Small intestine (tissue), 7 donors: ENCODE measurements around the gene PPARA. TPM values are rescaled to one million over a fixed set of nuclear protein-coding genes. Genes with fewer than 3 reads are reported as not detected.
"Not testable (repeated sequence)": the region's sequence is repeated elsewhere in the genome, so short reads cannot be mapped to it uniquely, and the experiment has no call there.

Experiments used
- DNase-seq, 2 donors: peaks; one replicate each; pipeline versions ENCODE4 v3.0.0 to v3.0.0-alpha.2; 2013
- FAIRE-seq: peaks from 2 replicates; lab custom pipeline; 2012; peaks lifted over from hg19 to GRCh38; lab: Jason Lieb, UNC
- H3K27ac ChIP-seq, 3 donors: one replicate each; pipeline ENCODE4 v1.5.1; 2013; ENCODE audit warnings: low read length in 2 of 3, mild to moderate bottlenecking in 2 of 3, control low read depth in 1 of 3, inconsistent platforms in 1 of 3, low read depth in 1 of 3, moderate library complexity in 1 of 3
- H3K27me3 ChIP-seq, 3 donors: one replicate each; pipeline ENCODE4 v1.6.1; 2013; ENCODE audit warnings: low read length in 3 of 3, inconsistent platforms in 1 of 3; ENCODE audit not compliant: control insufficient read depth in 3 of 3, insufficient read depth in 3 of 3
- H3K36me3 ChIP-seq, 3 donors: one replicate each; pipeline ENCODE4 v1.6.1; 2013; ENCODE audit warnings: low read length in 3 of 3, inconsistent platforms in 1 of 3, low read depth in 1 of 3, mild to moderate bottlenecking in 1 of 3, moderate library complexity in 1 of 3; ENCODE audit not compliant: control insufficient read depth in 3 of 3, insufficient read depth in 2 of 3
- H3K4me1 ChIP-seq, 3 donors: one replicate each; pipeline ENCODE4 v1.6.1; 2013; ENCODE audit warnings: low read length in 2 of 3, inconsistent platforms in 1 of 3, low read depth in 1 of 3, mild to moderate bottlenecking in 1 of 3, moderate library complexity in 1 of 3; ENCODE audit not compliant: control insufficient read depth in 3 of 3, insufficient read depth in 2 of 3
- H3K4me3 ChIP-seq, 3 donors: one replicate each; pipeline ENCODE4 v1.5.1; 2013; ENCODE audit warnings: low read length in 3 of 3, control low read depth in 1 of 3, inconsistent platforms in 1 of 3, low read depth in 1 of 3, mild to moderate bottlenecking in 1 of 3, moderate library complexity in 1 of 3
- H3K9me3 ChIP-seq, 2 donors: one replicate each; pipeline ENCODE4 v1.6.1; 2013; ENCODE audit warnings: low read depth in 1 of 2, low read length in 1 of 2; ENCODE audit not compliant: control insufficient read depth in 2 of 2, insufficient read depth in 1 of 2
- WGBS, 3 donors: extraction: QIAGEN DNeasy Blood & Tissue Kit; methylation state at CpG; one replicate each; pipeline ENCODE4 v1.1.7; 2013; 5-methylcytosine and 5-hydroxymethylcytosine counted together
- polyA plus RNA-seq, 4 donors: library from polyadenylated mRNA; stranded (reverse) in 3 of 4; unstranded in 1 of 4; fragments of 200-250 nt in 3 of 4; fragments of 120-200 nt in 1 of 4; gene quantifications; one replicate each; pipeline versions ENCODE4 v1.2.1 to v1.2.3, GENCODE V29; 2013
- donor health status: healthy with polysubstance abuse.
- donor health status: control.
- donor health status: control.
- donor health status: Bipolar disorder and iron deficiency.
- donor health status: healthy.

Gene PPARA
- polyA plus RNA-seq, 4 donors, result 19.9 to 53.6 (median 23.0) TPM

DNA sequence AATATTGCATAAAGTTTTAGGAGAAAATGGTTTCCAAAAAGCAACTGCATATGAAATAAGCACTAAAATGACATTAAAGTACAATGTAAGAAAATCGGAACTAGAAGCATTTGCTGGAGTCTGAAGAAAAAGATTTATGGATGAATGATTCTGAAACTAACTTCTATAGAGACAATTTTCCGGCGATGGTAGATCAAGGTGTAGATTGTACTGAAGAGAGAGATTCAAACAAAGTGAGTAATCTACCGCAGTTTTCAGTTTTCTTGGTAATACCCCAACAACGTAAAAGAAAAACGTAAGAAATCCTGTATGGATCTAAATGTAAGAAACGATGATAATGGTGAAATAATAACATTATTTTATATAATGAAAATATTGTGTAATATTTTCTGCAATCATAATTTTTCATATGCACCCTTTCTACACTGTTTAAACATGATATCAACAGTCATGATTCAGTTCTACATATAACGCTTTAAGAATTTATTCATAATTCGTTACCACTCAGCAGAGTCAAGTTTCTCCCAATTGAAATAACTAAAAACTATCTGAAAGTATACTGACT is 101.6 kb downstream of the PPARA start:
- no peak for DNase-seq
- peaks cover 0 to 8% (median 5%) of the 10 kb centered on the region in 3 donors for H3K4me1 ChIP-seq
- no peak overlapping the region for H3K27ac ChIP-seq
- H3K36me3 ChIP-seq, result peaks cover 0 to 8% (median 0%) of the 10 kb centered on the region in 3 donors
- WGBS, 3 donors, result 86 to 87% (median 87%) methylated on average over 9 of the region's 9 CpGs
- H3K9me3 ChIP-seq, result no peaks in the 10 kb centered on the region
- H3K27me3 ChIP-seq, result no peaks in the 10 kb centered on the region
- no peak for FAIRE-seq
- no peak overlapping the region for H3K4me3 ChIP-seq

- H3K36me3 ChIP-seq, result no peaks in the 10 kb centered on the region
- peaks cover 0 to 5% (median 0%) of the 10 kb centered on the region in 3 donors for H3K27me3 ChIP-seq
- no peak overlapping the region for H3K4me3 ChIP-seq
- WGBS, 3 donors, result 69 to 87% (median 78%) methylated on average over 8 of the region's 8 CpGs
- no peaks in the 10 kb centered on the region for H3K9me3 ChIP-seq
- H3K4me1 ChIP-seq, result no peaks in the 10 kb centered on the region
- no peak overlapping the region for H3K27ac ChIP-seq
- FAIRE-seq (no peak), DNase-seq (no peak)
Measured at GRCh38 chr22:46256358-46256958, 106.1 kb downstream of the PPARA start.

DNA sequence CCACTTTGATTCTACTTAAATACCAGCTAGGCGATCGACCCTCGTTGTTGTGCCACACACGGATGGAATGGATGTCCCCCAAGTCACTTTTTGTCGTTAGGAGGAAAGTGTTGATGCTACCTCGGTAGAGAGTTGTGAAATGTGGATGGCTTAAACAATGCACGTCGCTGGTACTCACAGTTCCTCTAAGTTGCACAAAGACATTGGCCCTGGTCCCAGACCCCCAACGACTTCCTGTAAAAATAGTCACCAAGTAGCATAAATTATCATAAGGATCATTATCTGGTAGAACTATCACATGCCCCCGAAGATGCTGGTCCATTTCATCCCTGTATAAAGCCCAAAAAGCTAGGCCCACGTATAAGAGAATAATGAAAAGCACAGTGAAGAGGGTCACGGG is 109.0 kb downstream of the PPARA start:
- DNase-seq, result no peak
- Histone ChIP-seq H3K4me3 (no peak overlapping the region), H3K9me3 (peaks cover 0 to 17% of the 10 kb centered on the region in 2 donors), H3K4me1 (peaks cover 0 to 12% (median 2%) of the 10 kb centered on the region in 3 donors), H3K36me3 (peaks cover 0 to 2% (median 0%) of the 10 kb centered on the region in 3 donors), H3K27ac (no peak overlapping the region), H3K27me3 (peaks cover 0 to 14% (median 0%) of the 10 kb centered on the region in 3 donors)
- no peak for FAIRE-seq
- WGBS, 3 donors, result 76 to 87% (median 79%) methylated on average over 12 of the region's 12 CpGs

GRCh38 chr22:46260038-46260437 is 109.7 kb downstream of the PPARA start:
- H3K4me3 ChIP-seq, result no peak overlapping the region
- DNase-seq, result no peak
- 83 to 84% (median 83%) methylated on average over 6 of the region's 6 CpGs for WGBS, 3 donors
- peaks cover 0 to 20% of the 10 kb centered on the region in 2 donors for H3K9me3 ChIP-seq
- H3K36me3 ChIP-seq, result peaks cover 0 to 2% (median 0%) of the 10 kb centered on the region in 3 donors
- H3K27me3 ChIP-seq, result peaks cover 0 to 14% (median 0%) of the 10 kb centered on the region in 3 donors
- no peak for FAIRE-seq
- peaks cover 0 to 12% (median 2%) of the 10 kb centered on the region in 3 donors for H3K4me1 ChIP-seq
- no peak overlapping the region for H3K27ac ChIP-seq

DNA sequence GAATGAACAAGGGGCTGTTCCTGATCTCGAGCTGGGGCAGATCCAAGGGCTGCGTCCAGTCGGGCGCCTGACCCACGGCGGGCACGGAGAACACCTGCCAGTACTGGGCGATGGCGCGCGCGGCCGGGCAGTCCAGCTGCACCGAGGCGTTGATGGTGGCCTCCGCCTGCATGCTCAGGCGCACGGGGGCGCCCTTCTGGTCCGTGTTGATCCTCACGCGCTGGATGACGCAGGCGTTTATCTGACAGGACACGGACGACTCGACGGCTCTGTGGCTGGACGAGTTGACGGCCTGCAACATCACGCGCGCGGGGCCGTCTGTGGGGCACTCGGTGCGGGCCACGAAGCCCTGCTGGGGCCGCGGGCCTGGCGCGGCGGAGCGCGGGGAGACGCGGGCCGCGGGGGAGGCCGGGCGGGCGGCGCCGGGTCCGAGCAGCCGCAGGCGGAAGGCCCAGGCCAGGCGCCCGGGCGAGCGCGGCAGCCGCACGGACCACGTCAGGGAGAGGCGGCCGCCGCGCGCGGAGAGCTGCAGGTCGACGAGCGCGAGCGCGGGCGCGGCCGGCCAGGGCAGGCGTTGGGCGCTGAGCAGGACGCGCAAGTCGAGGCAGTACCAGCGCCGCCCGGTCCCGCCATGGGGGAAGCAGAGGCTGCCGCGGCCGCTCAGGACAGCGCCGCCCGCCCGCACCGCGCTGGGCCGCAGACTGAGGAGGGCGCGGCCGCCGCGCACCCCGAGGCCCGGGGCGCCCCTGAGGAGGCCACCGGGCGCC is 112.3 kb downstream of the PPARA start:
- FAIRE-seq, result no peak
- H3K4me3 ChIP-seq, result peak overlapping the region in 1 of 3 donors; percentile 50

GRCh38 chr22:46263216-46263590 is 112.9 kb downstream of the PPARA start, which contains the start of gene PKDREJ:
Gene PKDREJ, minus strand, starts transcription at chr22:46263343. Its CDS starts 21 bp downstream, at chr22:46263322.
- FAIRE-seq, result no peak
- H3K4me3 ChIP-seq, result peak within 1 kb of the TSS in 1 of 3 donors; percentile 50
- H3K4me1 ChIP-seq, result peaks cover 0 to 18% (median 4%) of the 10 kb centered on the region in 3 donors
- H3K36me3 ChIP-seq, result peaks cover 0 to 2% (median 0%) of the 10 kb centered on the region in 3 donors
- no peak for DNase-seq
- H3K9me3 ChIP-seq, result peaks cover 0 to 27% of the 10 kb centered on the region in 2 donors
- H3K27me3 ChIP-seq, result peaks cover 0 to 14% (median 0%) of the 10 kb centered on the region in 3 donors
- 43 to 75% (median 50%) methylated on average over 15 to 30 of the region's 30 CpGs for WGBS, 3 donors
- peak within 1 kb of the TSS; percentile 18 to 76 (median 73) for H3K27ac ChIP-seq

More for the DNA sequence above, 112.3 kb downstream of the PPARA start:
- H3K27ac ChIP-seq, result peak overlapping the region in 2 of 3 donors; percentile 18 to 67
- 12 to 32% (median 31%) methylated on average over 66 to 109 of the region's 109 CpGs for WGBS, 3 donors
- DNase-seq, result peak; percentile 71 to 85
- peaks cover 0 to 2% (median 0%) of the 10 kb centered on the region in 3 donors for H3K36me3 ChIP-seq
- peaks cover 0 to 18% (median 4%) of the 10 kb centered on the region in 3 donors for H3K4me1 ChIP-seq
- peaks cover 0 to 27% of the 10 kb centered on the region in 2 donors for H3K9me3 ChIP-seq
- H3K27me3 ChIP-seq, result peaks cover 0 to 14% (median 0%) of the 10 kb centered on the region in 3 donors

- FAIRE-seq, H3K4me3 ChIP-seq, H3K36me3 ChIP-seq: not testable (repeated sequence)
- peaks cover 0 to 27% of the 10 kb centered on the region in 2 donors for H3K9me3 ChIP-seq
- peaks cover 0 to 23% (median 4%) of the 10 kb centered on the region in 3 donors for H3K4me1 ChIP-seq
- peak overlapping the region; percentile 18 to 76 (median 73) for H3K27ac ChIP-seq
- WGBS, 3 donors, result 15 to 70% (median 41%) methylated on average over 6 of the region's 6 CpGs
- H3K27me3 ChIP-seq, result peaks cover 0 to 14% (median 0%) of the 10 kb centered on the region in 3 donors
- peak; percentile 93 to 98 for DNase-seq
Measured at GRCh38 chr22:46264520-46264919, 114.2 kb downstream of the PPARA start.

DNA sequence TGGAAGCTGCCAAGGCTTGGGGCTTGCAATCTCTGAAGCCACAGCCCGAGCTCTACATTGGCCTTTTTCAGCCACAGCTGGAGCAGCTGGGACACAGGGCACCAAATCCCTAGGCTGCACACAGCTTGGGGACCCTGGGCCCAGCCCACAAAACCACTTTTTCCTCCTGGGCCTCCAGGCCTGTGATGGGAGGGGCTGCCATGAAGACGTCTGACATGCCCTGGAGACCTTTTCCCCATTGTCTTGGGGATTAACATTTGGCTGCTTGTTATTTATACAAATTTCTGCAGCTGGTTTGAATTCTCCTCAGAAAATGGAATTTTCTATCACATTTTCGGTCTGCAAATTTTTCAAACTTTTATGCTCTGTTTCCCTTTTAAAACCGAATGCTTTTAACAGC is 115.3 kb downstream of the PPARA start:
- peaks cover 0 to 14% (median 0%) of the 10 kb centered on the region in 3 donors for H3K27me3 ChIP-seq
- not testable (repeated sequence) for FAIRE-seq, H3K27ac ChIP-seq, DNase-seq, H3K4me3 ChIP-seq
- peaks cover 0 to 20% (median 0%) of the 10 kb centered on the region in 3 donors for H3K36me3 ChIP-seq
- H3K4me1 ChIP-seq, result peaks cover 0 to 26% (median 4%) of the 10 kb centered on the region in 3 donors
- H3K9me3 ChIP-seq, result peaks cover 0 to 27% of the 10 kb centered on the region in 2 donors
- 88 to 98% (median 90%) methylated on average over 4 of the region's 4 CpGs for WGBS, 3 donors
